Choroid plexus epithelial cell (primary cell): Measurements from ENCODE around the gene EFNA3.

Experiments
- DNase-seq: peaks from one replicate; pipeline ENCODE4 v3.0.0-alpha.2; 2010; ENCODE audit warnings: low read depth
- H3K4me3 ChIP-seq: 2 replicates; pipeline ENCODE4 v1.5.1; 2011; ENCODE audit warnings: low read depth, mild to moderate bottlenecking, control low read depth, low read length, moderate library complexity
- TF ChIP-seq, protein P1 (sequence below): conservative IDR thresholded peaks from 2 replicates; pipeline ENCODE4 v1.5.1; 2011; ENCODE audit warnings: low read depth, mild to moderate bottlenecking, control low read depth, inconsistent platforms, low read length, moderate library complexity

The EFNA3 gene

DNA sequence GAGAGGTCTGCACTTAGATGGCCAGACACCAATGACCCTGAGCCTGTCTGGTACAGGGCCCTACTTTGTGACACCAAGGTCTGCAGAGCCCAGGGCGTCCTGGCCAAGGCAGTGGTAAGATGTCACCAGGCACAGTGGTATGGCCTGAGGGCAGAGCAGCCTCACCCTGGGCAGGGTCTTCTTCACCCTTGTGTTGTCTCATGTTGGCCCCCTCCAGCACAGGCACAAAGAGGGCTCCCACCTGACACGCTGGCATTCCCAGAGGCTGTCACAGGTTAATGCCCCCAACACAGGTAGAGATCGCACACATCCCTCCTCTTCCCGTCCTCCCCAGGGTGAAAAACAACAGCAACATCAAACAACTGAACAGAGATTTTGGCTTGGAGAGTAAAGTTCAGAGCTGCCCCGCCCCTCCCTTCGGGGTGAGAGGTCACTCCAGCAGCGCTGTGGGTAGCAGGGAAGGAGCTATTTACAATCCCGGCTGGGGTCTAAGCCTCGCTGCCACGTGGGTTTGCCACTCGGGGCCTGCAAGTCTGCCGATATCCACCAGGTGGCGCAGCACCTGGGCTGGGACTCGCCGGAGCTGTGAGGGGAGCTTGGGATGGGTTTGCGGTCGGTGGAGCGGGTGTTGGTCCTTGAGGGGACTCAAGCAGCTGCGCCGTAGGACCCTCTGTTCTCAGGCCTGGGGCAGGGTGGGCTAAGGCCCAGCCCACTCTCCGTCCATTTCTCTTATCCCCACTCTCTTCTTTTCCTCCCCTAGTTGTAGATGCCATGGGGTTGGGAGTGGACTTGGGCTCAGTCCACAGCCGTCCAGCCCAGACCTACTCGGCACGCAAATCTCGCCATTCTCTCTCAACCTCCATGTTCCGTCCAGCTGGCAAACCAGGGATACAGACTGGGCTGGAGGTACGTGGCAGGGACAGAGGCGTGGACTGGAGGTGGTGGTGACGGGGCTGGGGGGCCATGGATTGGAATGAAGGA, 12.7 kb downstream of the EFNA3 start:
- TF ChIP-seq, protein P1, sequence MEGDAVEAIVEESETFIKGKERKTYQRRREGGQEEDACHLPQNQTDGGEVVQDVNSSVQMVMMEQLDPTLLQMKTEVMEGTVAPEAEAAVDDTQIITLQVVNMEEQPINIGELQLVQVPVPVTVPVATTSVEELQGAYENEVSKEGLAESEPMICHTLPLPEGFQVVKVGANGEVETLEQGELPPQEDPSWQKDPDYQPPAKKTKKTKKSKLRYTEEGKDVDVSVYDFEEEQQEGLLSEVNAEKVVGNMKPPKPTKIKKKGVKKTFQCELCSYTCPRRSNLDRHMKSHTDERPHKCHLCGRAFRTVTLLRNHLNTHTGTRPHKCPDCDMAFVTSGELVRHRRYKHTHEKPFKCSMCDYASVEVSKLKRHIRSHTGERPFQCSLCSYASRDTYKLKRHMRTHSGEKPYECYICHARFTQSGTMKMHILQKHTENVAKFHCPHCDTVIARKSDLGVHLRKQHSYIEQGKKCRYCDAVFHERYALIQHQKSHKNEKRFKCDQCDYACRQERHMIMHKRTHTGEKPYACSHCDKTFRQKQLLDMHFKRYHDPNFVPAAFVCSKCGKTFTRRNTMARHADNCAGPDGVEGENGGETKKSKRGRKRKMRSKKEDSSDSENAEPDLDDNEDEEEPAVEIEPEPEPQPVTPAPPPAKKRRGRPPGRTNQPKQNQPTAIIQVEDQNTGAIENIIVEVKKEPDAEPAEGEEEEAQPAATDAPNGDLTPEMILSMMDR, result peak; percentile 96
- peak; percentile 72 for DNase-seq
- H3K4me3 ChIP-seq, result no peak overlapping the region

DNA sequence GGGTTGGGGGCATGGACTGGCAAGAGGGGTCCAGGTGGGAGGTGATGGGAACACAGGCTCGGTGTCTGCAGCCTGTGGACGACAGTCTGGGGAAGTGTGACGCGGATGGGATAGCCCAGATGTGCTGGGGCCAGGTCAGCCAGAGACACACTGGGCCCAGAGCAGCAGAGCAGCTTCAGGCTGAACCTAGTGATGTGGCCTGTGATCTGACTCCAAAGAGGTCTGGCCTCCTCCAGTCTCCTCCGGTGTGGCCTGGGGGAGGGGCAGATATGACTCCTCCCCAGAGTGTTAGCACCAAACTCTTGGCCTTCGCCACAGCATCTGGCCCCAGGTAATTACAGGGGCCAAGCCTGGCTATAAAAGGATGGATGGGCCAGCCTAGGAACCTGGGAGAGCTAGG, 13.5 kb downstream of the EFNA3 start:
- no peak for DNase-seq
- H3K4me3 ChIP-seq, result no peak overlapping the region
- TF ChIP-seq, protein P1, result no peak

DNA sequence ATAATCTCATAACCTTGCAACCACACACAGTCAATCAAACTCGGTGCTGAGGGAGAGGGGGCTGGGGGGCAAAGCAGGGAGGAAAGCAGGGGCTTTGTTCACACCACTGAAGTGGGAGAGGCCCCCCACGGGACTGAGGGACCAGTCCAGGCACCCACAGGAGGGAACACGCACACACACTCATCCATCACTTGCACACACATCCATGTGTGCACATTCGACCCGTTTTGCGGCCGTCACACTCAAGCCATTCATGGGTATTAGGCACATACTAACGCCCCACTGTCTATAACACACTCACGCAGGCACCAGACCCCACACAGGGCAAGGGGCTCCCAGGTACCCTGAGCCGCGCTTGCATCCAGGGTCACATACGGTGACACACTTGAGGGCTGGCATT, 14.0 kb downstream of the EFNA3 start:
- H3K4me3 ChIP-seq, result no peak overlapping the region
- DNase-seq, result no peak
- TF ChIP-seq, protein P1, result no peak

DNA sequence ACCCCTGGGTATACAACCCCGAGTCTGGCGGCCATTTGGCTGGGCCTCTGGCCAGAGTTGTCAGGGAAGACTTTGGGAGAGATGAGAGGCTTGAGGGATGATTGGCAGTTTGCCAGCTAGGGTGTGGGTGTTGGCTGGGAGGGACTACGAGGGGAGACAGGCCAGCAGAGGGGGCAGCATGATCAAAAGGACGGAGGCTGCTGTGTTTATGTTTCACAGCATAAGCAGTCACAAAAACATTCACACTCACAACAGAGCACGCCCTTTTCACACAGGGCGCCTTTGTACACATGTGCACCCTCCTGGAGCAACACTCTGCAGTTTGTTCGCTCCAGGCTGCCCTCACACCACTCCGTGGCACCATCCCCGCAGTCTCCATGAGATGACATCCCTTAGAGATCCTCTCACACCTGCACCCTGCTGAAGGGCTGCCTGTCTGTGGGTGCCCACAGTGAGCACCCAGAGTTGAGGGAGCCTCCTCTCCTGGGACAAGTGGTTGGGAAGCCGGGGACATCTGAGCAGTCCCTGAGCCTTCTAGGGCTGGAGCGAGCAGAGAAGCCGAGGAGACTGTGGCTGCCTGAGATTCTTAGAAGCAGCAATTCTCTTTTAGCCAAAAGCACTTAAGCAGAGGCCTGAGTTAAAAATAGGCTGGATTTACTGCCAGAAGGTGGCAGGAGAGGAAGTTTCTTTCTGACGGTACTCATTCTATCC, 15.4 kb downstream of the EFNA3 start:
- TF ChIP-seq, protein P1, result peak; percentile 69
- no peak overlapping the region for H3K4me3 ChIP-seq
- DNase-seq, result peak; percentile 76

DNA sequence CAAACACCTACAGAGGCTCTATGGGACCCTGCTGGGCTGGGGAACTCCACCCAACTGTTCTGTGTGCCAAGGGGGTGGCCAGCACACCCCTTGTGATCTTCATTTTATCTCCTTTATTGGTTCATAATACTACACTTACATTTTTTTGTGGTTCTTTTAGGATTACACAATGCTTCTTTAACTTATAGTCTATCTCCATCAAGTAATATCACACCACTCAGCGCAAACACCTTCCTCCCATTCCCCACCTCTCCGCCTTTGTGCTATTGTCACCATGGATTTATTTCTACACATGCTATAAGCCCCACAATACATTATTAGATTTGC, 15.9 kb downstream of the EFNA3 start:
- TF ChIP-seq, protein P1, result no peak
- H3K4me3 ChIP-seq, result no peak overlapping the region
- DNase-seq, result no peak

DNA sequence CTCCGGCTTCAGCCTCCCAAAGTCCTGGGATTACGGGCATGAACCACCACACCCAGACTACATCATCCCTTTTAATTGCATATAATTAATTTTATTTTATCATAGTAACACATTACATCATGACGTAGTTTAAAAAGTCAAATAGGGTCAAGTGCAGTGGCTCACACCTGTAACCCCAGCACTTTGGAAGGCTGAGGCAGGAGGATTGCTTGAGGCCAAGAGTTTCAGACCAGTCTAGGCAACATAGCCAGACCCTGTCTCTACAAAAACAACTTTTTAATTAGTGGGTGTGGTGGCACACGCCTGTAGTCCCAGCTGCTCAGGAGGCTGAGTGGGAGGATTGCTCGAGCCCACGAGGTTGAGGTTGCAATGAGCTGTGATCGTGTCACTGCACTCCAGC, 20.7 kb downstream of the EFNA3 start:
- no peak overlapping the region for H3K4me3 ChIP-seq
- no peak for DNase-seq
- TF ChIP-seq, protein P1, result no peak

DNA sequence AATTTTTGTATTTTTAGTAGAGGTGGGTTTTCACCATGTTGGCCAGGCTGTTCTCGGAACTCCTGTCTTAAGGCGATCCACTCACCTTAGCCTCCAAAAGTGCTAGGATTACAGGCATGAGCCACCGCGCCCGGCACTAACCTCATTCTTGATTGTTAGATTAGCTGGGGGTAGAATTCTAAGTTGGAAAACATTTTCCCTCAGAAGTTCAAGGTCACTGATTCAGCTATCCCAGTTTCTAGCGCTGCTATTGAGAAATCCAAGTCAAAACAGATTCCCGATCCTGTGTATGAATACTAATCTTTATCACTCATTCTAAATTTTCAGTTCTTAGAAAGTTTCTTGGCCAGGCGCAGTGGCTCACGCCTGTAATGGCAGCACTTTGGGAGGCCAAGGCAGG, 24.7 kb downstream of the EFNA3 start:
- H3K4me3 ChIP-seq, result no peak overlapping the region
- DNase-seq, result no peak
- TF ChIP-seq, protein P1, result no peak
